ENCODE results near the gene CACNA2D1.

Gene CACNA2D1

GRCh38 chr7:82081644-82082224 is 361.8 kb downstream of the CACNA2D1 start:
- DNase-seq = no peak

- DNase-seq = no peak
These were observed 363.2 kb downstream of the CACNA2D1 start for GRCh38 chr7:82080254-82080927.

GRCh38 chr7:82079527-82079926 is 364.1 kb downstream of the CACNA2D1 start:
- no peak for DNase-seq

- no peak for DNase-seq
These were observed 364.8 kb downstream of the CACNA2D1 start for GRCh38 chr7:82078807-82079206.

- no peak for DNase-seq
These were observed 372.1 kb downstream of the CACNA2D1 start for GRCh38 chr7:82071468-82071867.

- no peak for DNase-seq
These were observed 375.8 kb downstream of the CACNA2D1 start for GRCh38 chr7:82067628-82068264.

GRCh38 chr7:82057476-82057875 is 386.1 kb downstream of the CACNA2D1 start:
- DNase-seq = no peak

- no peak for DNase-seq
These were observed 387.3 kb downstream of the CACNA2D1 start for GRCh38 chr7:82056282-82056681.

- no peak for DNase-seq
These were observed 389.0 kb downstream of the CACNA2D1 start for GRCh38 chr7:82054544-82054943.

- no peak for DNase-seq
These were observed 390.0 kb downstream of the CACNA2D1 start for GRCh38 chr7:82053453-82054032.

- DNase-seq = no peak
These were observed 392.0 kb downstream of the CACNA2D1 start for GRCh38 chr7:82051601-82052000.

- DNase-seq = no peak
These were observed 392.8 kb downstream of the CACNA2D1 start for GRCh38 chr7:82050792-82051191.

GRCh38 chr7:82049891-82050533 is 393.6 kb downstream of the CACNA2D1 start:
- DNase-seq = no peak

GRCh38 chr7:82049442-82049841 is 394.1 kb downstream of the CACNA2D1 start:
- no peak for DNase-seq

GRCh38 chr7:82044497-82045080 is 399.0 kb downstream of the CACNA2D1 start:
- DNase-seq = peak; percentile 15

- no peak for DNase-seq
These were observed 404.0 kb downstream of the CACNA2D1 start for GRCh38 chr7:82039621-82040020.

GRCh38 chr7:82036146-82036886 is 407.3 kb downstream of the CACNA2D1 start:
- DNase-seq = no peak

GRCh38 chr7:82035456-82035855 is 408.1 kb downstream of the CACNA2D1 start:
- no peak for DNase-seq

- no peak for DNase-seq
These were observed 410.7 kb downstream of the CACNA2D1 start for GRCh38 chr7:82032901-82033300.

- no peak for DNase-seq
These were observed 414.2 kb downstream of the CACNA2D1 start for GRCh38 chr7:82029236-82029913.

GRCh38 chr7:82028097-82028496 is 415.5 kb downstream of the CACNA2D1 start:
- no peak for DNase-seq

GRCh38 chr7:82021713-82022112 is 421.9 kb downstream of the CACNA2D1 start:
- DNase-seq = no peak
